HG02610 (cell line): ENCODE results near the gene TMEM30A.
A peak's percentile ranks its signal among the peaks of the same experiment; 100 is the strongest.

ENCODE experiments used
- ATAC-seq: cut with Tn5 transposase; IDR thresholded peaks from one replicate; pipeline ENCODE4 v1.9.1; 2021; ENCODE audit warnings: mild to moderate bottlenecking, moderate library complexity; ENCODE audit not compliant: unreplicated experiment

TMEM30A gene

DNA sequence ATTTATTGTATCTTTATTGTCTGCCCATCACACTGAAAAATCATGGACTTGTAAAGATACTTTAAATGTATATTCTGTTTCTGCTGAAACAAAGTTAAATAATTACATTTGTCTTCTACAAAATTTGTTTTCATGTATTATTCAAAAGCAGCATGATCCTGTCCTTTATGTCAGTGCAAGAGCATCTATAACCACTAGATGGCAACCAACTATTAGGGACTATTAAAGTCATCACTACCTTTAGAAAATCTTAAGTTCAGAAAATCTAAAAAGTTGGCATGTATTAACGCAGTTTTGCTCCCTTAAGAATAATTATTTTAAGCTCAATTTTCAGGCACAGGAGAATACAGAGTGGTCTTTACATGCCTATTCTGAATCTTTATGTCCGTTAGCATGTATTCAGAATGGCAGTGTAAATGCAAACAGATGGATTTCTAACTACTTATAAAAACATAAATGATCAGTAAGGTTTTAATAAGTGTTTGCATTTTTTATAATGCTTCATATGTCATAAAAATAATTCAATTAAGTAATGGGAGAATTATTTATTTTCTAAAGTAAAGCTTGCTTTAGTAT lies 17.8 kb downstream of the TMEM30A start:
- ATAC-seq: peak; percentile 54

DNA sequence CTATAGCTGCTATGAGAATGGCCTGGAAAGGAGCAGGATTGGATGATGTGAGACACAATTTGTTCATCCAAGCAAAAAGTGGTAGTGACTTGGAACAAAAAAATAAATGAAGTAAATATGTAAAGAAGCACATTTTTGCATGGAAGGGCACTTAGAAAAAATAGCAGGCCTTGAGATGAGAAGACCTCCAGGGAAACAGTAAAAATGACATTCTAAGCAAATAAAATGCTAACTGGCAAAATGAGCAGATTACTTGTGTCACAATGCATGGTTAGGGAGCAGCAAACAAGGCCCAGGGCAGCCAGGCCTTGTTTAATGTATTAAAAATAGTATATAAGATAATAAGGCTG lies 21.2 kb downstream of the TMEM30A start:
- no peak for ATAC-seq

DNA sequence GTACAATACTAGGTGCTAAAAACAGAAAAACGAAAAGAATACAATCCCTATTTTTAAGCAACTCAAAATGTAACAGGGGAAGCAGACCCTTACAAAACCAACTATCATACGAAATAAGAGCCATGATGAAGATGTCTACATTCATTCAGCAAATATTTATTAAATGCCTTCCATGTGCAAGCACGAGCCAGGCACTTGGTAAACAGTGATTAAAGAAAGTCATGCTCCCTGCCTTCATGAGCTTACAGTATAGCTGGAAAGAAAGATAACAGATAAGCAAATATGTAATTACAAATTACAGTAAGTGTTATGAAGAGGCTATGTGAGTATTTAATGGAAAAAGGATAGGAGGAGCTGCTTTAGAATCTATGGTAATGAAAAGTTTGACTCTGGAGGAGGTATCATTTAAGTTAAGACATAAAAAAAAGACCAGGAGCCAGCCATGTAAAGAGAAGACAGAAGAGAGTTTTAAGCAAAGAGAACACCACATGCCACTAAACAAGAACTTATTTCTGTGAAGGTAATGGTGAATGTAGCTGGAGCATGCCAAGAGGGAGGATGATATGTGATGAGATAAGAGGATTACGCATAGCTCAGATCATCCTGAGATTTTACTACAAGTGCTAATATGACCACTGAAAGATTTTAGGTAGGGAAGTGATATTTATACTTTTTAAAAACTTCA lies 21.7 kb downstream of the TMEM30A start:
- no peak for ATAC-seq

DNA sequence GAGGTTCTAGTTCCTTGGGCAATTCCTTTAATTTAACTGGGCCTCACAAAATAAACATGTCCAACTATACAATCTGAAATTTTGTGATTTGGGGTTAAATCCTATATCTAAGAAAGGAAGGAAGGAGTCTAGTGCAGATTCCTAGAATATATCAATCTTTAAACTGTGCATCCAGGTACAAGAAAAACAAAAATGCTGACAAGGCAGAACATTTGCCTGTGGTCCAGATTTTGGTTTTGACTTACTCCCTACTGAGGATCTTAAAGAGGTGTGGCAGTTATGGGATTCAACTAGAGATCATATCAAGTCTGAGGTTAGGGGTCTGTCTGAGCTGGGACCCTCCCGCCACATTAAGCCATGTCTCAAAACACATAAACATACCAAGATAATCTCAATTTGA lies 23.3 kb downstream of the TMEM30A start:
- no peak for ATAC-seq

DNA sequence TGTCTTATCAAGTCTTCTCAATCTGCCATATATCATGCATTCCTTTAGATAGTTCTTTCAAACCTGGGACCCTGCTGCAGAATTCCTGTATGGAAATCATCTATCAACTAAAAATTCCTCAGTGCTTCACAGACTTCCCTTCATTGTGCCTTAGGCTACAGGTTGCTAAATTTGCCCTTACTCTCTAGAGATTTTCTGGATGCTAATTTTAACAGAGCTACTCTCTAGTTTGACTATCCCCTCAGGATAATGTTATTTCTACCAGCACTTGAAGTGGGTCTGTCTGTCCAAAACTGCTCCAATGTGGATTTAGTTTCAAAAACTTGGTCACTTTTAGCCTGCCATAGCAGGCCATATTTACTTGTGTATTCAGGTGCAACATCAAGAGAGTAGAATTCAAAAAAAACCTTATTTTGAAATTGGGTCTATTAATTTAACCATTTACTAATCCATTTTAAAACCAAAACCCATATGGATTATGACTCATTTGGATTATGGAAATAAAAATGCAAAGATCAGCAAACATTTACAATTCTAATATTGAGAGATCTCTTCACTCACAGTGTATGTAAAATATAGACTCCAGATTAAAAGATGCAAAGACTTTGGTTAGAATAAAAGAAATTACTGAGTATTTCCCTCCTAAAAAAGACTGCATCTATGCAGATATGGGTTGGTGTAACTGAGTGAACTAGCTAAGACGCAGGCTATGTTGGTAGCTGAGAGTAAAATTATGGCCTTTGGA lies 27.1 kb downstream of the TMEM30A start:
- no peak for ATAC-seq

DNA sequence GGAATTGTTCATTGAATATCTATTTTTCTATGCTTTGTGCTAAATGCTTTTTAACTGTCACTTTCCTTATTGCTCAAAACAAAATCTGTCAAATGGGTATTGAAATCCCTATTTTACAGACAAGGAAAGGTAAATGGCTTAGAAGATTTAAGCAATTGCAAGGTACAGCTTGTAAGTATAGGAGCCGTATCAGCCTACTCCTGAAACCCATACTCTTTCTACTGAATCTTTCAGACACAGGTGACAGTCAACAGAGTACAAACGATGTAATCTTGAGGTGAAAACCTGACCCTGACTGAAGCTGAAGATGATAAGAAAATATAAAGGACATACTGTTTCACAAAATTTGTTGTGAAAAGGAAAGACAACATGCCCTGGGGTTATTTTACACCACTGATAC lies 34.0 kb downstream of the TMEM30A start:
- no peak for ATAC-seq

DNA sequence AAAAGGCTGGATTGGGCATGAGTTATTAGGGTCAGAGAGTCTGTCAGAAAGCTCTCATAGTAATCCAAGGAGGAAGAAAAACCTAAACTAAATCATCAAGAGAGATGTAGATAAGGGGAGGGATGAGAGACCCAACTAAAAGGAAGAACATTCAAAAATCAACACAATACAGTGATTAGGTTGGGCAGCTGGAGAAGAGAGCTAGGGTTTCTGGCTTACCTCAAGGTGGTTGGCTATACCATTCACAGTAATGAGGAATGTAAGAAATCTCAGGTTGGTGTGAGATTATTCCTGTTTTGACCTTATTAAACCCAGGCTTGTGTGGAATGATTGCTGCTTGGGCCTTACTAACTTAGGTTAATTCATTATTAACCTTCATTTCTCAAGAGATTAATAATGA lies 34.8 kb downstream of the TMEM30A start:
- ATAC-seq: no peak

DNA sequence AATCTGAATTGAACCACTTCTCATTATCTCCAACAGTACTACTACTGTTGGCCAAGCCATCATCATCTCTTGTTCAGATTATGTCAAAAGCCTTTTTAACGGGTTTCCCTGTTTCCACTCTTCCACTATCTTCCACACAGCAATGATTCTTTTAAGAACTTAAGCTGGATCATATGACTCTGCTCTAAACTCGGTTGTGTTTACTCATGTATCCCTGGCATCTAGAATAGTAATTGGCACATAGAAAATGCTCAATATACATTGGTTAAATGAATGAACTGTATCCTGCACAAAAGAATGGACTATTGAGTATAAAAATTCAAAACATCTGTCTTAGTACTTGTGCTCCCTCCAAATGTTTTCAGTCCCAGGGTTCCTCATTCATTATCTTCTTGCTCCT lies 38.2 kb downstream of the TMEM30A start:
- no peak for ATAC-seq

DNA sequence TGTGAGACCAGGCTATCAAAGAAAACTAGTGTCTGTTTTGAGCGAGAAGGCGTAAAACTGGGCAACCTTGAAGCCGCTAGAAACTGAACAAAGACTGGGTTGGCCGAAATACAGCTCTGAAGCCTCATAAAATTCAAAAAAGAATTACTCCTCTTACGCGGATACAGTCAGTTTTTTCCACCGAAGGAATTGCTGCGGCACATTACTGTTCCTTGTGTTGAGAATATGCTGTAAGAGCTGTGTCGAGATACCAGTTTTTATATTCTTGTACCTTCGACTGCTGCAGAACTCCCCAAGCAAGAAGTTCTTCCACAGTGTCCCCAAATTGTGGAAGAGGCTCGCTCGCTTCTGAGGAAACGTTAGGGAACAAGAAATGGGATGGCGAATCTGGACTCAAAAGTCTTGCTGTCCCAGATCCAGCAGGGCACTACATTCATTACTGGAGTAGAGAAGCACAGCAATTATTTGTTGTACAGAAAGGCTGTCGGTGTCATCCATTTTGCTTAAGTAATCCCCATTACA lies 40.5 kb downstream of the TMEM30A start:
- ATAC-seq: peak; percentile 9

DNA sequence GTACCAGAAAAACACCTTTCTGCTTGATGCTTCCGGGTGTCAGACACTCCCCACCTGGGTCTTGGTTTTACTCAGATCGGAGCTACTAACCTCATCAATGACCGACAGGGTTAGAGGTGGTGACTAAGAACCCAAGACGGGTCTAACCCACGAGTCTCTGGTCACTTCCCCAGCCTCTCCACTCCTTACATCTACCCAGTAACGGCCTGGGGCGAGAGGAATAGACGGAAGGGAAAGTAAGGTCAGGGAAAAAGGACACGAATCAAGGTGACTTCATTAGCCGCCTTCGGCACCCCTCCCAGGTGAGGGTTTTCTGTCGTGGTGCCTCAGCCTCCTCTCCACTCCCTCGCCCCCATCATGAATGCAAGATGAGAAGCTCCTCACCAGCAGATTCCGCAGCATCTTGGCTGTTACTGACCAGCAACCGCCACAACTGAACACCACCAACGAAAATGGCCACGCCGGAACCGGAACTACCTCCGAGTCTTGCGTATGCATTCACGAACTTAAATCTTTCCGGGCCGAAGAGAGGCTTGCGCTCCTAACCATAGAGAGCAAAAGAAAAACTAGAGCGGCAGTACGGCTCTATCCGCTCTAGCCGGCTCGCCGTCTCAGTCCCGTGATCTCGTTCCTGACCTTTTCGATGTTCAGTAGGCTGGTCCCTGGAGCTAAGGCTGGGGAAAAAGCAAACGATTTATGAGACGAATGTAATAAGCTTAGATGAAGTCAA lies 41.1 kb downstream of the TMEM30A start, which contains the start of gene COX7A2:
TSS of gene COX7A2 (minus strand) at position 469 of the 730 bp plus-strand sequence. CDS start at position 402, 67 bp downstream.
- ATAC-seq: peak; percentile 93

DNA sequence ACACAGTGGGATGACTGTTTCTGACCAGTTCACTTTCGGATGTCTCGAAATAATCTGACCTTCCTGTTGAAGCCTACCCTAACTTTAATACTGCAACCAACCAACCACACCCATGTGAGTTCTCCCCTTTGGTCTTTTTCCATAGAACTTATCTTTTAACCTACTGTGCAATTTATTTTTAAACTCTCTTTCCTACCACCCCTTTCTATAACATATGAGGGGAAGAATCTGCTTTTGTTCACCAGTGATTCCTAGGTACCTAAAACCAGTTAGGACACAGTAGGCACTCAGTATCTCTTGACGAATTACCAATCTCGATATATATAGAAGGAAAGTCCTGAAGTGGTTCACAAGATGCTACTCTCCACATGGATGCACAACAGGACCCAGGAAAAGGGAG lies 48.0 kb downstream of the TMEM30A start:
- no peak for ATAC-seq

DNA sequence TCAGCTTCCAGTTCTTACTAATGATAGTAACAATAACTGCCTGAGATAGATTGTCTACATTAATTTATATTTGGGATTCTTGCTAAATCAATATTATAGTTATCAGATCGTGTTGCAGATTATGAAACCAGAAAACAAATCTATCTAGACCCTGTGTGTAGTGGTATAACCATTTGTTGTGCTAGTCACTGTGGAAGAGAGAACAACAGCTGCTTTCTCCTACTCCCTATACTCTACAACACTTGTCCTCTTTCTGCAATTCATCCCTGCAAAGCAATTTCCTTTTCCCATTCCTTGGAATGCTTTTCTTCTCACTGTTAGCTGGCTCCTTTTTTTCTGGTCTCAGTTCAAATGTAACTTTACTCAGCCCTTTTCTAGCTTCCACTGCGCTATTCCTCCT lies 49.3 kb downstream of the TMEM30A start:
- no peak for ATAC-seq

DNA sequence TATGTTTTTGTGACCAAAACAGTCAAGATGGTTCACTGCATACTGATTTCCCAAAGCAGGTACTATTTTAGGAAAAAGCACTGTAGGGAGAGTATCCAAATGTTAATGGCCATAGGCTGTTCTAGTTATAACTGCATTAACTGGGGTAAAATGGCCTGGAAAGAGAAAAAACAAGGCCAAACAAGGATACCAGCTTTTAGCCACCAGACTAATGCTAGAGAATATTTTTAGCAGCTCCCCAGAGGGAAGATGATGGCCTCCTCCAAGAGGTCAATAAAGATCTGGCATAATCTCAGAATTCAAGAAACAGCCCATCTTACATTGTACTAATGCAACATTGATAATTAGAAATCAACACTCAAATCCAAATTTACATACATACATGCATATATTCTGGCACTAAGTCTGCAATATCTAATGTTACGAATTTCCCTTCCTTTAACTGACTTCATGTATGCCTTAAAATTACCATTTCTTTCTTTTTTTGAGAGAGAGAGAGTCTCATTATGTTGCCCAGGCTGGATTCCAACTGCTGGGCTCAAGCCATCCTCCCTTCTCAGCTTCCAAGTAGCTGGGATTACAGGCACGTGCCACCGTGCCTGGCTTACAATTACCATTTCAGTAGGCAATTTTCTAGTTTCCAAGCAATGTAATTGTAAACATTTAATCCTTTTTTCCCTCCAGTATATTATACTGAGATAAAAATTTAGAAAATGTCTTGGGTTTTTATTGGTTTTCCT lies 50.3 kb downstream of the TMEM30A start:
- no peak for ATAC-seq

DNA sequence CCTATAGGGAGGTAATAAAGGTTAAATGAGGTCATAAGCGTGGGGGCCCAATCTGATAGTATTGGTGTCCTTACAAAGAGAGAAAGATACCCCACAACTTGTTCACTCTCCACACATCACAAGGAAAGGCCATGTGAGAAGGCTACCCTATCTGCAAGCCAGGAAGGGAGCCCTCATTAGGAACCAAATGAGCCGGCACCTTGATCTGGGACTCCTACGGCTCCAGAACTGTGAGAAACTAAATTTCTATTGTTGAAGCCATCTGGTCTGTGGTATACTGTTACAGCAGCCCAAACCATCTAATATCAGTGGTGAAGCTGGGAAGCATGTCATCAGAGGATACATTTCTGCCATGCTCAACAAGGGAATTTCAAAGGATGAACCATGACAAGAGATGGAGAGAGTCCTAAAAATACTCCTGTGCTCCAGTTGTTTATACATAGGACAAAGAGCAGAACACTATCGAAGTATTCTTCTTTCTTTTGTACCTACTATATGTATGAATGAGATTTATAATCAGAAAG lies 51.4 kb downstream of the TMEM30A start:
- no peak for ATAC-seq

DNA sequence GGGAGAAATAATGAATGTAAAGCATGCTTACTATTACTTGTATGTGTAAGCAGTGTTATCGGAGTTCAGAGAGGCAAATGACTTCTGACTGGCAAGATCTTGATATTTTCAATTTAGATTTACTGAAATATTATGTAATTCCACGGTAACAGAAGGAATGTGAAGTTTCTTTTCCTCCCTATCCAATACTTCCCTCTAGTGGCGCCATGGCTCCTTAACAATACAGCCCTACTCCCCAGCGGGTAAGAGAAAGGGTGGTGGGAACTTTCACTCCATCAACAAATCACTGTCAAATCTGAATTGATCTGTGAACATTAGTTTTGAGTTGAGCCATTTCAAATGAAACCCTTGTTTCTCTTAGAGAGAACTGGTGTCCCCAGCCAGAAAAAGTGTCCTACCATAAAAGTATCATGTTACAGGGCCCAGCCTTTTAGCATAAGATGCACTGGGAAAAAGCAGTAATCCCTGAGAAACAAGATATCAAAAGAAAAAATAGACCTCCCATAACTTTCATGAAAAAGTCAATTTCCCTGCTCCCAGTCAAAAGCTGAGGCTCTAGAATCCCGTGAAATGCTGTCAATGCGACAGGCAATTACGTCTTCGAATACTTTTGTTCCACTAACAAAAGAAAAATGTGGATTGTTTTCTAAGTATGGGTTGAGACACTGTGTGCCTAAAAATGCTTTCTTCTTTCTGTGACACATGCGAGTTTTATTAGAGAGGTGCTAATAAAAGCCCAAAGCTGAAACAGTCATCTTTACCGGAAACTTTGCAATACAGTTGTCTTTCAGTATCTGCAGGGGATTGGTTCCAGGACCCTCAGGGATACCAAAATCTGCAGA lies 53.9 kb downstream of the TMEM30A start:
- ATAC-seq: no peak

DNA sequence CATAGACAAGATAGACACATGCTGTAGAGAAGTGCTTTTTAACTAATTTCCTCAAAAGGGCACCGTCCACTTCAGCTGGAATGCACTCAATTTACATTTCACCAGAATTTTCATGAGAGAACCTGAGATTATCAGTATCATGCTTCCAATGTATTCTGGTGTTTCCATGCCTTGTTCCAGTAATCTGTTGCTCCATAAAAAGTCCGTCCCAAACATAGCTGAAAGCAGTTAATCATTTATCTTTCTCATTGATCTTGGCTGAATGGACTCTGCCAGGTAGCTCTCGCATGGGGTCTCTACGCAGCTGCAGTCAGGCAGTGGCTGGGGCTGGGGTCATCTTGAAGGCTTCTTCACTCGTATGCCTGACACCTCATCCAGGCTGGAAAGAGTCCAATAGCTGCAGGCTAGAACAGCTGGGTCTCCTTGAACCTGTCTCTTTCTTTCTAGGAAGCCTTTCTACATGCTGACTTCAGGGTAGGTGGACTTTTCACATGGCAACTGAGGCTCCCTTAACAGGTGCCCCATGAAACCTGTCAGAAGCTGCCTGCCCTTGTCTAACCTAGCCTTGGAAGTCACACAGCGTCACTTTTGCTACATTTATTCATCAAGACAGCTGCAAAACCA lies 60.2 kb downstream of the TMEM30A start:
- no peak for ATAC-seq

DNA sequence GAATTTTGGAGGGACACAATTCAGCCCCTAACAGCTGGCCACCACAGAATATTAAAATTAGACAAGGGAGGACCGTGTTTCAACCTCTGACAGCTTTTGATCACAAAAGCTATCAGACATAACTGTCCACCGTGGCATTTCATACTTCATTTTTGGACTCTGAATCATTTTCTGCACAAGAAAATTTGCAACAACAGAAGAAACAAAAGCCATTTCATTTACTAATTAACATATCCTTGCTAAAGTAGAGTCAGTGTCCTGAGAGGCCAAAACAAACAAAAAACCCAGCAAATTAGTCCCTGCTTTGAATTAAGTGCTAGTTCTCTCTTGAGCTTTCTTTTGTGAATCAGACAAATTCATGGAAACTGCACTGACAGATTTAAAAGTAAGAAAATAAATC lies 61.2 kb downstream of the TMEM30A start:
- ATAC-seq: no peak

DNA sequence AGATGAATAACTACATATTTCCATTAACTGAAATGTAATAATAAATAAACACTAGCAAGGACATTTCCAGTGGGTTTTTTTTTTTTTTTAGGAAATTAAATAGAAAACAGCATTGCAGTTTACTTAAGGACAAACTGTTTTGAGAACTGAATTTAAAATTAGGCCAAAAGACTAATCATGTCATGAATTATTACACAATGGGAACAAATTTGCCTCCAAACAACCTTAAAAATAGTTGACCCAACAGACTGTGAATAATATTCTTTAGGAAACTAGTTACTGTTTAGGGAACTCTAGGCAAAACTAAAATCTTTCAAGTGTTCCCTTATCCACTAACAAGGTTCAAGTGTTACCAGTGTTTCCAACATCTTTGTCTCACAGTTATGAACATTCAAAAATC lies 62.3 kb downstream of the TMEM30A start:
- no peak for ATAC-seq

DNA sequence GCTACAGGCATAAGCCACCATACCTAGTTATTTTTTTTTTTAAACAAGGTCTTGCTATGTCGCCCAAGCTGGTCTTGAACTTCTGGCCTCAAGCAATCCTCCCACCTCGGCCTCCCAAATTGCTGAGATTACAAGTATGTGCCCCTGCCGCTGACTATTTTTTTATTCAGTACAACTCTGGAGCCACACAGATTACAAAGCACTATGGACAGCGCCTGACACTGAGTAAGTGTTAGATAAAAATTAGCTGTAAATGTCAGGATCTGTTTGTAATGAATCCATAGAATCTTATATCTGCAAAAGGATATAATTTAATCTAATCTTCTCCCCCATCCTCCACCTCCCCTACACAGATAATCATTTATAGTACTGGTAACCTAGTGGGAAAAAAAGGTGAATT lies 63.5 kb downstream of the TMEM30A start:
- ATAC-seq: no peak
